GM18499 (cell line): ENCODE results near the gene OR5K3.

Source experiments
- ATAC-seq: cut with Tn5 transposase; IDR thresholded peaks from one replicate; pipeline ENCODE4 v1.9.1; 2021; ENCODE audit warnings: moderate number of reproducible peaks; ENCODE audit not compliant: insufficient read depth, unreplicated experiment

OR5K3 gene

GRCh38 chr3:98432575-98432974 is 42.1 kb downstream of the OR5K3 start:
- ATAC-seq, result no peak

GRCh38 chr3:98433764-98434163 is 43.3 kb downstream of the OR5K3 start:
- ATAC-seq, result no peak

DNA sequence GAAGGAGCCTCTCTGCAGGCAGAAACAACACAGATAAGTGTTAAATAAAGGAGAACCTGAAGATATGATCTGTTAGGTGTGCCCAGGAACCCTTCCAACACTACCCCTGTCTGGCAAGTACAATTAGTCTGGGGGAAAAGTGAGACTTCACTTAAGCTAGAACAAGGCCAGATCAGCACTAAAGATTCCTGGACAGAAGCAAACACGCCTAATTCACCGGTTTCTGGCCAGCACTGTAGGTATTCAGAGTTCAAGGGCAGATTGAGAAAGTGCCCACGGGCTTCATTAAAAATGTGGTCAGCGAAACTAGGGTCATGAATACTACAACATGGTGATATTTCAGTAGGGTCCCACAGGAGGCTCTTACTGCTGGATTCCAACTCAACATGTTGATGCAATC is 43.9 kb downstream of the OR5K3 start:
- no peak for ATAC-seq

- no peak for ATAC-seq
These were observed 49.8 kb downstream of the OR5K3 start for GRCh38 chr3:98440283-98440682.
